Mucosa of gallbladder (tissue), 1 donor: Measurements from ENCODE around the gene MYL6. TPM values are rescaled to one million over a fixed set of nuclear protein-coding genes. Genes with fewer than 3 reads are reported as not detected.
A peak's percentile ranks its signal among the peaks of the same experiment; 100 is the strongest.
"Not testable (repeated sequence)": the region's sequence is repeated elsewhere in the genome, so short reads cannot be mapped to it uniquely, and the experiment has no call there.

Experiments used
- DNase-seq: peaks from one replicate; pipeline ENCODE4 v3.0.0-alpha.2; 2020; ENCODE audit warnings: low spot score
- total RNA-seq: library from RNA; stranded (reverse); gene quantifications from one replicate; pipeline ENCODE4 v1.2.1, GENCODE V29; 2021
- donor health status: DM: no; HTN: no; CAD: no.

Gene MYL6
- total RNA-seq, 1 donor from 2014 or later, result 1,918 TPM

DNA sequence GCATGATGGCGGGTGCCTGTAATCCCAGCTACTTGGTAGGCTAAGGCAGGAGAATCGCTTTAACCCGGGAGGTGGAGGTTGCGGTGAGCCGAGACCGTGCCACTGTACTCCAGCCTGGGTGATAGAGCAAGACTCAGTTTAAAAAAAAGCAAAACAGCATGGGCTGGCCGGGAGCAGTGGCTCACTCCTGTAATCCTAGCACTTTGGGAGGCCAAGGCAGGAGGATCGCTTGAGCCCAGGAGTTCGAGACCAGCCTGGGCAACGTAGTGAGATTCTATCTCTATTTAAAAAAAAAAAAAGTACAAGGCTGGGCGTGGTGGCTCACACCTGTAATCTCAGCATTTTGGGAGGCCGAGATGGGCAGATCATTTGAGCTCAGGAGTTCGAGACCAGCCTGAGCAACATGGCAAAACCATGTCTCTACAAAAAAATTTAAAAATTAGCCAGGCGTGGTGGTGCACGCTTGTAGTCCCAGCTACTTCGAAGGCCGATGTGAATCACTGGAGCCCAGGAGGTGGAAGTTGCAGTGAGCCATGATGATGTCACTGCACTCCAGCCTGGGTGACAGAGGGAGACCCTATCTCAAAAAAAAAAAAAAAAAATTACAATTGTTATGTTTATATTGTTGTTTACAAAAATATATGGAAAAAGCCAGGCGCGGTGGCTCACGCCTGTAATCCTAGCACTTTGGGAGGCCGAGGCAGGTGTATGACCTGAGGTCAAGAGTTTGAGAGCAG, 1.5 kb upstream of the MYL6 start:
- not testable (repeated sequence) for DNase-seq

DNA sequence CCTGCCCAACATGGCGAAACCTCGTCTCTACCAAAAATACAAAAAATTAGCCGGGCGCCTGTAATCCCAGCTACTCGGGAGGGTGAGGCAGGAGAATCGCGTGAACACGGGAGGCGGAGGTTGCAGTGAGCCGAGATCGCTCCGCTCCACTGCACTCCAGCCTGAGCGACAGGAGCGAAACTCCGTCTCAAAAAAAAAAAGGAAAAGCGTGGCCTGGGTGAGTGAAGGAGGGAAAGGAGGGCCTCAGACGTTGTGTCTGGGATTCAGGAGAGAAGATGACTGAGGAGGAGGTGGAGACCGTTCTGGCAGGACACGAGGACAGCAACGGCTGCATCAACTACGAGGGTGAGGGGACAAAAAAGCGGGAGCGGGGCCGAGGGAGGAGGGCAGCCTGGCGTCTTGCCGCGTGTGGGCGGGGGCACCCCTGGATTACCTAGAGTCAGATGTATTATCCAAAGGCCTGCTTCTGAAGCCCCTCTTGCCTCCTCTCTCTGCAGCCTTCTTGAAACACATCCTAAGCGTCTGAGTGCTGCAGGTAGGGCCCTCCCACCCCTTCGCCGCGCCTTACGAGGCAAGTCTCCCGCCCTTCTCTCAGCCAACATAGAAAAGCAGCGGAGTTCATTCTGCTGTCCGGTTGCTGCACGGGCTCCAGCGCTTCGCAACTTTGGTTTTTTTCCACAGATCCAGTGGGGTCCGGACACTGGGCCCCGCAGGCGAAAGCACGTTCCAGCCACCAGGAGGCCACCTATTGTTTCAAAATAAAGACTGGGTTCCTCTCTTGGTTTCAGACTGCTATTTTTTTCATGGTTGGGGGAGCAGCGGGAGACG, 744 bp upstream of the MYL6 start:
- DNase-seq, result peak; percentile 79

DNA sequence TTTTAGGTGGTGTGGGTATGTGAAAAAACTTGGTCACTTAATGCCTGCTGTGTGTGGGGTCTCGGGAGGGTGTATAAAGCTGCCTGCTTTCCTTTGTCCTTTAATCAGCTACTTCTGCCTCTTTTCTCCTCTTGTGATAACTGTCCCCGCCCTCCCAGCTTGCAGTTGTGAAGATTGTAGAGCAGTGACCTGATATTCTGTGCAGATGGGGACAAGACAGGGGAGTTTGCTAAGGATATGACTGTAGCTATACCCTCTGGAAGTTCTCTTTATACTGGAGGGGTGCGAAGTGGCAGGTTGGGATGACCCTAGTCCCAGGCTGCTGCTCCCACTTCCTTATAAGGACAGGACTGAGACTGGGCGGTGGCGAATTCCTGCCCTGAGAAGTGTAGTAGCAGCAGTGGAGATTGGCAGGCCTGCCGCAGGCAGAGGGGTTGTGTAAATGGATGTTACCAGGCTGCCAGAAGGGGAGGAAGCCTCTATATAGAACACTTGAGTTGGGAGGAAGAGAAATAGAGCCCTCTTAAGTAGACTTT, 835 bp downstream of the MYL6 start:
- DNase-seq, result peak; percentile 87

DNA sequence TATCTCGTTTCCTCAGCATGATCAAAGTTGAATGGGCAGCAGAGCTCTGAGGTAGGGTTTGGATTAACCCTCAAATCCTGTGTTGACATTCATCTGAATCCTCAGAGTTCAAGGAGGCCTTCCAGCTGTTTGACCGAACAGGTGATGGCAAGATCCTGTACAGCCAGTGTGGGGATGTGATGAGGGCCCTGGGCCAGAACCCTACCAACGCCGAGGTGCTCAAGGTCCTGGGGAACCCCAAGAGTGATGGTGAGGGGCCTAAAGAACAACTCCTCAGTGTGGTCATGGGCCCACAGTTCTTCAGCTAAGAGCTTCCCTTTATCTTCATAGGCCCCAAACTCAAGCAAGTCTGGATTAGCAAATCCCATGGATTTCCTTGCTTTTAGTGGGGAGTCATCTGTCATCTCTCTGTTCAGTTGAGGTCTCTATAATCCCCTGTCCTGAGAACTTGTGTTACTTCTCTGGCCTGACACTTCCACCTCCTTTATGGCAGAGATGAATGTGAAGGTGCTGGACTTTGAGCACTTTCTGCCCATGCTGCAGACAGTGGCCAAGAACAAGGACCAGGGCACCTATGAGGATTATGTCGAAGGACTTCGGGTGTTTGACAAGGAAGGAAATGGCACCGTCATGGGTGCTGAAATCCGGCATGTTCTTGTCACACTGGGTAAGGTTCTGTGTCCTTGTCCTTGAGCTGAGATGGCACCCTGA, 1.5 kb downstream of the MYL6 start:
- DNase-seq, result no peak

DNA sequence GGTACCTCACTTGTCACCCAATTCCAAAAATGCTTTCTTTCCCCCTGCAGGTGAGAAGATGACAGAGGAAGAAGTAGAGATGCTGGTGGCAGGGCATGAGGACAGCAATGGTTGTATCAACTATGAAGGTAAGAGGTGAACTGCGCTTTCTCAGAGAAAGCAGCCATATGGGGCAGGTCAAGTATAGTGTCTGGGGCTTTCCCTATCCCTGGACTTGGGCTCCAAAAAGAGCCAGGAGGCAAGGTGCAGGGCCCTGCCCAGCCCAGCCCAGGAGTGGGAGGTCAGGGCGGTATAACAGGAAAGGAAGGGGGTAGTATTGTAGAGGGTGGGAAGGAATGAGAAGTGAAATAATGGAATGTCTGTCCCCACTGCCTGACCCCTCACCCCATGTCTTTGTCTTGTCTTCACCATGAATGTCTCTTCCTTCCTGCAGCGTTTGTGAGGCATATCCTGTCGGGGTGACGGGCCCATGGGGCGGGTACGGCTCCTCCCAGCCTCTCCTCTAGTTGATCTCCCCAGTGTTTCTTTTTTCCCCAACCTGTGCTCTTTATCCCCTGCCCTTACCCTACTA, 2.1 kb downstream of the MYL6 start:
- DNase-seq, result peak; percentile 36

DNA sequence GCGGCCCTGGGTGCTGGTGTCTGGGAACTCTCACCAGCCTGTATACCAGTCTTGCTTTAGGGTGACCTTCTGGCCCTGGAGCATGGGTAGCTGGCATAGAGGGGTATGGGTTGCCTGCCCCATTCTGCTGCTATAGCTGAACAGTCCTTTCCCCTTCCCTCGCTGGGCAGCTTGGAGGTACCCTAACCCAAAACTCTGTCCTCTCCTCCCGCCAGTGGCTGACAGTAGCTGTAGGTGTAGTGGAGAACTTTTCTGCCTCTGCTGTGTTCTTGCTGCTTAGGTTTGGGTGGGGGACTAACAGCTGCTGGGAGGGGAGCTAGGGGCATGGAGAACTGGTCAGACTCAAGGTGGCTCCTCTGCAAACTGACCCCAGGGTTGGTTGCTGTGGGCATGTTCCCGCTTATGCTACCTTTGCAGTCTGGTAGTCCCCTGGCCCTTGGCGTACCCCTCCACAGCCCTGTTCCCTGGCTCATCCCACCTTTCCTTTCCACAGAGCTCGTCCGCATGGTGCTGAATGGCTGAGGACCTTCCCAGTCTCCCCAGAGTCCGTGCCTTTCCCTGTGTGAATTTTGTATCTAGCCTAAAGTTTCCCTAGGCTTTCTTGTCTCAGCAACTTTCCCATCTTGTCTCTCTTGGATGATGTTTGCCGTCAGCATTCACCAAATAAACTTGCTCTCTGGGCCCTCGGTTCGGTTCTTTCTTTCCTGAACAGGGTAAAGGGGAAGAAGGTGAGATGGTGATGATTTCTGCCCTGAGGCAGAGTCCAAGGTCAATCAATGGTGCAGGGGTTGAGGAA, 2.9 kb downstream of the MYL6 start:
- no peak for DNase-seq

DNA sequence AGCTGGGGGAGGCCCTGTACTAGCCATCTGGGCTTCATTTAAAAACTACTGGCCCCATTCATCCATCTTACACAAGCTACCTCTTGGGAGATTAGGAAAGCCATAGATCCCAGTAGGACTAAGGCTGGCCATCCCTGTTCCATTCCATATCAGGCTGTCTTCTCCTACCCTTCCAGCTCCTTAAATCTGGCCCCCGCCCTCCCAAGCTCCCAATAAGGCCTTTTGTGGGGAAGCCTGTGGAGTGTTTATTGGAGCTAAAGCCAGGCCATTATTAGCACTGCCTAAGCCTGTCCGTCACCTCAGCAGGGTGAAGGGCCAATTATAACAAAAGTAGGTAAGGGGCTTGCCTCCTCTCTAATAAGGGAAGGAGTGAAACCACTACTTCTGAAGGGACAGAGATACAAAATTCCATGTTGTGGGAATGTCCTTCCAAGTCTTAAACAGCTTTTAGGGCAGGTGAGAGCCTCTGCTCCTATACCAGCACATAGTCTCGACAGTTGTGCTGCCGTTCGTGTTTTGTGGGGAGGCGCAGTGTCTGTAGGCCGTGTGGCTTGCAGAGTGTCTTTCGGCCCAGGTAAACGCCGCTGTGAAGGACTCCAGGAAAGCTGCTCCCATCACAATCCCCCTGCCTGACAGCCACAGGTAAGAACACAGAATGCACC, 3.7 kb downstream of the MYL6 start:
- DNase-seq, result no peak

DNA sequence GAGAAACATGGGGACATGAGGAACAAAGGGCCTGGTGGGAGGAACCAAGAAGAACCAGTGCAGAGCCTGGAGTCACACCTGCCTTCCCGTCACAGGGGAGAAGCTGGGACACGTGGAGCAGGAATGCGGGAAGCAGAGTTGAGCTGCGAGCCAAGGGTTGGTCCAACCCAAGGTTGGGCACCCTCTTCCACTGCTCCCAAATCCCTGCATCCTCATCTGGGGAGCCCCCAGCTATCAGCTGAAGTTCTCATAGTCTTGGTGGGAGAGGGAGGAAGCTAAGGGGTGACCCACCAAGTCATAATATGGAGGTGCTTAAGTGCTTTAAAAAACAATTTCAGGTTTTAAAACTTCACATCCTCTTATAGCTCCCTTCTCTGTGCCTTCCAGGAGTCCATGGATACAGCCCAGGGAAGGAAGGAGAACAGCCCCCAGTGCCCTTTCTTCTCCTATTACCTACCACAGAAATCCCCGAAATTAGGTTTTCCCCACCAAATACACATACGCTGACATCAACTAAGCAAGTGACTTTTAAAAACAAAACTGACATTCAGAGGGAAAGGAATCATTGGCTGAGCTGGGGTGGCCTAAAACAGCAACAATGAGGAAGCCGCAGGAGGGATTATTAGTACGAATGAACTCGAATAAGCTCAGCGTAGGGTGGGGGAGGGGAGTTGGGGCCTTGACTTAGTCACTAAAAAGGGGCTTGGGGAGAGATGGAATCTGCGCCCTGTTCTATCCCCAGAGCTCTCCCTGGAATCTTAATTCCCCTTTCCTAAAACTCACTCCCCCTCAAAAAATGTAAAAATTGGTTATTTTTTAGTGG, 4.5 kb downstream of the MYL6 start:
- DNase-seq, result no peak

DNA sequence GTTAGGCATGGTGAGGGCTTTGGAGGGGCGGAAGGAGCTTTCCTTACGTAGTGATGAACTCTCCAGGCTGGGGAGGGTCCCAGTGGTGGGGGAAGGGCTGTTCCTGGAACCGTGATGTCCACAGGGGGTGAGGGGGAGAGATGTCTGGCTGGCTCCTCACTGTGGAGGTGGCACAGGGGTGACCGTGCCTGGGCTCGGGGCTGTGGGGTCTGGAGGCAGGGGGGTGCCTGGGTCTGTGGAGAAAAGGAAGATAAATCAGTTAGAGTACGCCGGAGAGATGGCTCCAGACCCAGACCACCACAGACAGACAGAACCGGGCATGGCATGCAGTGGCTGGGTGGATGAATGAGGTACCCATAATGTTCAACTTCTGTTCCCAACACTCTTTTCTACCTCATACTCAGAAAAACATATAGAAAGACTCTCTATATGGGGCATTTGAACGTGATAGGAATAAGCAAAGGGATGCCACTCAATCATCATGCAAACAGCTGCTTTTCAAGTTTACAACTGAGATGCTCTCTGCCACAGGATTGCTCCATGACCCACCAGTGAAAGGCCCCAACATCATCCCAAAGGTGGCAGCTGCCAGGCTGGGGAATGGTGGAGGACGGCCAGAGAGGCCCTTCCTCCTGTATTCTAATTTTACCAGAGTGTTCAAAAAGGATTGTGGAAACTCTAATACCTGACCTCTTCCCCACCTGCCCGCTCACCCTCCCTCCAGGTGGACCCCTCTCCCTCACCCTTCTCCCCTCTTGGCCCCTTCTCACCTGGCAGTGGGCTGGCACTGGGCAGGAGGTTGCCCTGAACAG, 5.6 kb downstream of the MYL6 start:
- no peak for DNase-seq

DNA sequence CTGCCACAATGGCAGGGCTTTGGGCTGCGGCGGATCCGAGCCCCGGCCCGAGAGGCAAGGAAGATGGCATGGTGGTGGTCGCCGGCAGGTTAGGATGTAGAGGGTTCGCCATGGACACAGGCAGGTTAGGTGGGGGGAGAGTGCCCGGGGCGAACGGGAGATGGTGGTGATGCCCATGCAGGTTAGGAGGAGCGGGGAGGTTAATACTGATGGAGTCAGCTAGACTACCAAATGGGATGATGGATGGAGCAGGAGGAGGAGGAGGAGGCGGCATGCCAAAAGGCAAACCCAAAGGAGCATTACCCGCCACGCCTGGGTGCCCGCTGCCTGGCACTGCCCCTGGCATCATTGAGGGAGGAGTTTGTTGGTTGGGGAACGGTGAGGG, 6.2 kb downstream of the MYL6 start:
- DNase-seq, result no peak

DNA sequence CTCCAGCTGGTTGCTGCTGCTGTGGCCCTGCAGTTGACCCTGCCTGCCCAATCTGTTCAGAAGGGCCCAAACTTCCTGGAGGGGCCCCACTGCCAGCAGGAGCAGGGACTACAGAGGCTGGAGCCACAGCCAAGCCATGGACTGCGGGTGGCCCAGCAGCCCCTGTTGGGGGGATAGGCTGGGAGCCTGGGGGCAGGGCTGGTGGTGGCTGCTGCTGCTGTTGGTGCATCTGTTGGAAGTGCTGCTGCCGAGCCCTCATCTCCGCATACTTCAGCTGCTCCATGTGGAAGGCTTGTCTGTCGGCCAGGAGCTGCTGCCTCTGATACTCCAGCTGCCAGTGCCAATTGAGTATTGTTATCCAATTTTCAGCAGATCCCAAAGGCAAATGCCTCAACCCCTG, 7.2 kb downstream of the MYL6 start:
- no peak for DNase-seq

DNA sequence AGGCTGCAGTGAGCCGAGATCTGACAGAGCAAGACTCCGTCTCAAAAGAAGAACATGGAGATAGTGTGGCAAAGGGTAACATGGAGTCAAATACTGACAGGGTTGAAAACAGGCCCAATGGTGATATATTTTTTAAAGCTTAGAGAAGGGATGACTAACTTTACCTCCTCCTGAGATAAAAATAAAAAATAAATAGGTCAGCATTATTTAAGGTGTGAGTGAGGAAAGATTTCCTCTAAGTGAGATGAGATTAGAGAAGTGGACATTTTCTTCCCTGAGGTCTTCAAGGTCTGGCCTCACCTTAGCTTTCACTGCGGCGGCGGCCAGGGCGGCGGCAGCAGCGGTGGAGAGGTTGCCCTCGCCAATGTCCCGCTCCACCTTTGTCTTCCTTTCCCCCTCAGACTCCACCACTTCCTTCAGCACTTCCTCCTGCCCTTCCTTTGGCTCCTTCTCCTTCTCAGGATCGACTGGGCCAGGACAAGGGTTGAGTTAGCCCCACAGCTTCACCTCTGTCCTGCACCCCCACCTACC, 11.1 kb downstream of the MYL6 start:
- no peak for DNase-seq

DNA sequence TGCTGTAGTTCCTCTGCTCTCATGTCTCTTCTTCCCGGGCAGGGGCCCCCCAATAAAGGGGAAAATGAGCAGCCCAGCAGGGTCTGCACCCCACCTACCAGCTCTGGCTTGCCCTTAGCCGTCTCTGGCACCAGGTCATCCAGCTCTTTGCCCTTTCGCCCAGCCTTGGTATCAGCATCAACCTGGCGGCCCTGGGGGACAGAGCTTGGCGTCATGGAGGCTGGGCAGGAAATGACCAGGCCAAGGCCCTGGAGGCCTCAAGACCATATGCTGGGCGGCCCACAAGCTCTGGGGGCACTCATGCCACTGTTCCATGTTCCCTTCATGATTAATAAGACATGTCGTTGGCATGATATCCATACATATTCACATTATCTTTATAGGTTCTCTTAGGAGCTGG, 14.7 kb downstream of the MYL6 start:
- no peak for DNase-seq

DNA sequence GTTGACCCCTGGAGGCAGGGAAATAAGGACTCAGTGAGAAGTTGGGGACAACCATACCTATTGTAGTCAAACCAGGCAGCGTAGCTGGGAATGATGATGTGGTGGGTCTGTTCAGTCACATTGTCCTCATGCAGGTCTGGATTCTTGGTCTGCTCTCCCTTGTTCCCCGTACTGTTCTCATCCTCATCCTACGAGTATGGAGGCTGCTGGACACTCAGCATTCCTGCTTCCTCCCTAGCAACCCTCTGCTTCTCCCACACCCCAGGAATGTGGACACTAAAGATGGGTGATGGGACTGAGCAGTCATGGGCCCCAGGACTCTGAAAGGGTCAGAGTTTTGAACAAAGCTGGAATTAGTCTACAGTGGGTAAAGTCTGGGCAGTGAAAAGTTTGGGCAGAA, 20.2 kb downstream of the MYL6 start:
- no peak for DNase-seq

DNA sequence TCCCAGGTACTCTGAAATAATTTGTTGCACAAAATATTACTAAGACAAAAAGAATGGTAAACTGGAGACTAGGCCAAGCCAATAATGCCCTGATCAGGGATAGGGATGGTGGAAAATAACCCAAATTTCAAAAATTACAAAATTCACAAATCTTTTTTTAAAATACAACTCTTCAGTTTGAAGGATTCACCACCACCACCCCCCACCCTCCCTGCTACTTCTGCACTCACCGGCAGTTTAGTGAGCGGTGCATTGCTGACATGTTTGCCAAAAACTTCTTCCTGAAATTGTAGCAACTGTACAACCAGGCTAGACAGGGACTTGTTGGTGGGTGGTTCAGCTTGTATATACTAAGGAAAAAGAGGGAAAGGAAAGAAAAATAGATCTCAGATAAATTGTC, 28.8 kb downstream of the MYL6 start:
- DNase-seq, result no peak

DNA sequence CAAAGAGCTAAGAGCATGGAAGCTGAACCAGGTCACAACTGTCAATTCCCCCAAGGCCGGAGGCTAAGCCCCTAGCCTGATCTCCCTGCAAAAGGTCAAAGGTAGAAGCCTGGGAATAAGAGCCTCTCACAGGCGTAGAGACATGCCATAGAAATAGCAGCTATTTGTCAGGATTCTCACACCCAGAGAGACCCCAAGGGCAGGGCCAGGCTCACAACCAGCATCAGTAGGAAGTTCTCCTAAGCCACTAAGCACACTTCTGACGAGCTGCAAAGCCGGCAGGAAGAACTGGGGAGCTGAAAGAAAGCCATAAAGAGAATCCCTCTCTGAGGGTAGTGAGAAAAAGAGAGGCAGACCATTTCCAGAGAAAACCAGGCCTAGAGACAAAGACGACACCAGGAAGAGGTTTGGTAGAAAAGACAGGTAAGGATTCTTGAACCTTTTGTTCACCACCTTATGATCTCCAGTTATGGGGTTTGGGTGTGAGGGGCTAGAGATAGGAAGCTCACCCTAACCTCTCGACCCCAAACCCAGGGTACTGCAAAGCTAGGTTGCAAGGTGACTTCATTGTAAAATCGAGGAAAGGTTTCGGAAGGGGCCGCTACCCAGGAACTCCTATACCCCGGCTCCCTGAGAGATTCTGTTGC, 30.1 kb downstream of the MYL6 start:
- no peak for DNase-seq

DNA sequence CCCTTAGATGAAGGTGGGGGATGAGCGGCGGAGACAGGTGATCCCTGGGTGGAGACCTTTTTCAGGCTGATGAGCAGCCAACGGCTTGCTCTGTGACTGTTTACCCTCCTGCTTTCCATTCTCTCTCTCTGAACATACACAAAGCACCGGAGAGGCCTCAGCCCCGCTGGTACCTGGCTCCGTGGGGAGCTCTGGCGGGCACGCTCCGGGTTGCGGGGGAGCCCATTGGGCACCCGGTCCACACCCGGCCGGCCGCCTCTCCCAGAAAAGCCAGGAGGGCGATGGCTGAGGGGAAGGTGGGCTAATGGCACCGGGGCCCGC, 30.6 kb downstream of the MYL6 start:
- no peak for DNase-seq
